T-helper 1 cell treated with Interleukin-12 subunit alpha and Interleukin-12 subunit beta and Interleukin-4 antibody, amounts not matched to agents 30 μg/mL and 1 μg/mL, for 36 hours (primary cell): ENCODE measurements around the gene CASP8AP2.
"Not testable (repeated sequence)": the region's sequence is repeated elsewhere in the genome, so short reads cannot be mapped to it uniquely, and the experiment has no call there.

ENCODE experiments used
- H3K27ac Mint-ChIP-seq: one replicate; pipeline ENCODE4 v1.8.0; 2021; ENCODE audit warnings: mild to moderate bottlenecking, mixed read lengths
- H3K27me3 Mint-ChIP-seq: one replicate; pipeline ENCODE4 v1.8.0; 2021; ENCODE audit warnings: low read depth, mixed read lengths
- H3K36me3 Mint-ChIP-seq: one replicate; pipeline ENCODE4 v1.8.0; 2021; ENCODE audit warnings: low read depth, mixed read lengths
- H3K4me1 Mint-ChIP-seq: one replicate; pipeline ENCODE4 v1.8.0; 2021; ENCODE audit warnings: low read depth, mixed read lengths
- H3K4me3 Mint-ChIP-seq: one replicate; pipeline ENCODE4 v1.8.0; 2021; ENCODE audit warnings: mild to moderate bottlenecking, moderate library complexity, mixed read lengths
- H3K9me3 Mint-ChIP-seq: one replicate; pipeline ENCODE4 v1.8.0; 2021; ENCODE audit warnings: mixed read lengths

CASP8AP2 gene

GRCh38 chr6:89829472-89830169, at the start of gene CASP8AP2:
TSS of gene CASP8AP2 (plus strand) at chr6:89829880.
- no peaks in the 10 kb centered on the region for H3K9me3 Mint-ChIP-seq
- no peaks in the 10 kb centered on the region for H3K27me3 Mint-ChIP-seq
- peak within 1 kb of the TSS; percentile 94 for H3K27ac Mint-ChIP-seq
- peaks cover 23% of the 10 kb centered on the region for H3K36me3 Mint-ChIP-seq
- peak within 1 kb of the TSS; percentile 97 for H3K4me3 Mint-ChIP-seq
- peaks cover 23% of the 10 kb centered on the region for H3K4me1 Mint-ChIP-seq

- Mint-ChIP-seq H3K27me3 (no peaks in the 10 kb centered on the region), H3K4me3 (no peak overlapping the region), H3K4me1 (no peaks in the 10 kb centered on the region), H3K27ac (no peak overlapping the region), H3K9me3 (peaks cover 5% of the 10 kb centered on the region), H3K36me3 (peaks cover 45% of the 10 kb centered on the region)
These were observed 48.3 kb upstream of the CASP8AP2 start for GRCh38 chr6:89781070-89782034.

- Mint-ChIP-seq H3K36me3 (peaks cover 48% of the 10 kb centered on the region), H3K27me3 (no peaks in the 10 kb centered on the region), H3K4me1 (no peaks in the 10 kb centered on the region), H3K4me3 (no peak overlapping the region), H3K9me3 (peaks cover 5% of the 10 kb centered on the region), H3K27ac (no peak overlapping the region)
These were observed 47.5 kb upstream of the CASP8AP2 start for GRCh38 chr6:89782222-89782621.

- not testable (repeated sequence) for H3K27me3 Mint-ChIP-seq, H3K27ac Mint-ChIP-seq, H3K4me1 Mint-ChIP-seq, H3K9me3 Mint-ChIP-seq, H3K4me3 Mint-ChIP-seq
- peaks cover 47% of the 10 kb centered on the region for H3K36me3 Mint-ChIP-seq
These were observed 46.4 kb upstream of the CASP8AP2 start for GRCh38 chr6:89783293-89783692.

GRCh38 chr6:89784838-89785237, 44.8 kb upstream of the CASP8AP2 start:
- peaks cover 5% of the 10 kb centered on the region for H3K9me3 Mint-ChIP-seq
- H3K36me3 Mint-ChIP-seq = peaks cover 47% of the 10 kb centered on the region

GRCh38 chr6:89786970-89787369, 42.7 kb upstream of the CASP8AP2 start:
- peaks cover 5% of the 10 kb centered on the region for H3K9me3 Mint-ChIP-seq
- no peaks in the 10 kb centered on the region for H3K27me3 Mint-ChIP-seq
- H3K27ac Mint-ChIP-seq = no peak overlapping the region
- H3K36me3 Mint-ChIP-seq = peaks cover 41% of the 10 kb centered on the region
- peaks cover 5% of the 10 kb centered on the region for H3K4me1 Mint-ChIP-seq
- no peak overlapping the region for H3K4me3 Mint-ChIP-seq

More at GRCh38 chr6:89784838-89785237, 44.8 kb upstream of the CASP8AP2 start:
- Mint-ChIP-seq H3K4me1 (peaks cover 3% of the 10 kb centered on the region), H3K27me3 (no peaks in the 10 kb centered on the region), H3K4me3 (no peak overlapping the region), H3K27ac (no peak overlapping the region)

- Mint-ChIP-seq H3K4me1 (peaks cover 7% of the 10 kb centered on the region), H3K36me3 (peaks cover 43% of the 10 kb centered on the region), H3K9me3 (peaks cover 5% of the 10 kb centered on the region), H3K4me3 (no peak overlapping the region), H3K27ac (no peak overlapping the region), H3K27me3 (no peaks in the 10 kb centered on the region)
These were observed 41.9 kb upstream of the CASP8AP2 start for GRCh38 chr6:89787660-89788328.

- Mint-ChIP-seq H3K4me3 (no peak overlapping the region), H3K4me1 (peaks cover 27% of the 10 kb centered on the region), H3K27ac (no peak overlapping the region), H3K27me3 (no peaks in the 10 kb centered on the region), H3K36me3 (peaks cover 41% of the 10 kb centered on the region), H3K9me3 (no peaks in the 10 kb centered on the region)
These were observed 39.7 kb upstream of the CASP8AP2 start for GRCh38 chr6:89789980-89790379.

GRCh38 chr6:89790403-89790802, 39.3 kb upstream of the CASP8AP2 start:
- peaks cover 30% of the 10 kb centered on the region for H3K4me1 Mint-ChIP-seq
- no peak overlapping the region for H3K4me3 Mint-ChIP-seq
- H3K27ac Mint-ChIP-seq = no peak overlapping the region
- no peaks in the 10 kb centered on the region for H3K27me3 Mint-ChIP-seq
- H3K36me3 Mint-ChIP-seq = peaks cover 40% of the 10 kb centered on the region
- H3K9me3 Mint-ChIP-seq = no peaks in the 10 kb centered on the region

GRCh38 chr6:89792881-89793280, 36.8 kb upstream of the CASP8AP2 start:
- Mint-ChIP-seq H3K27ac (peak overlapping the region; percentile 79), H3K4me1 (peaks cover 33% of the 10 kb centered on the region), H3K36me3 (peaks cover 36% of the 10 kb centered on the region), H3K27me3 (no peaks in the 10 kb centered on the region), H3K9me3 (no peaks in the 10 kb centered on the region), H3K4me3 (peak overlapping the region; percentile 47)

GRCh38 chr6:89793586-89793985, 36.1 kb upstream of the CASP8AP2 start:
- Mint-ChIP-seq H3K9me3 (no peaks in the 10 kb centered on the region), H3K36me3 (peaks cover 36% of the 10 kb centered on the region), H3K4me1 (peaks cover 33% of the 10 kb centered on the region), H3K27ac (peak overlapping the region; percentile 79), H3K27me3 (no peaks in the 10 kb centered on the region), H3K4me3 (no peak overlapping the region)

GRCh38 chr6:89794324-89794723, 35.4 kb upstream of the CASP8AP2 start:
- Mint-ChIP-seq H3K4me1 (peaks cover 31% of the 10 kb centered on the region), H3K4me3 (peak overlapping the region; percentile 42), H3K27me3 (no peaks in the 10 kb centered on the region), H3K9me3 (no peaks in the 10 kb centered on the region), H3K36me3 (peaks cover 35% of the 10 kb centered on the region), H3K27ac (peak overlapping the region; percentile 57)

- Mint-ChIP-seq H3K27ac (no peak overlapping the region), H3K4me3 (no peak overlapping the region)
These were observed 32.4 kb upstream of the CASP8AP2 start for GRCh38 chr6:89797317-89797716.

GRCh38 chr6:89799096-89799495, 30.6 kb upstream of the CASP8AP2 start:
- Mint-ChIP-seq H3K27me3 (no peaks in the 10 kb centered on the region), H3K36me3 (peaks cover 21% of the 10 kb centered on the region), H3K27ac (no peak overlapping the region), H3K9me3 (no peaks in the 10 kb centered on the region), H3K4me3 (no peak overlapping the region), H3K4me1 (peaks cover 18% of the 10 kb centered on the region)

More at GRCh38 chr6:89797317-89797716, 32.4 kb upstream of the CASP8AP2 start:
- Mint-ChIP-seq H3K9me3 (no peaks in the 10 kb centered on the region), H3K4me1 (peaks cover 31% of the 10 kb centered on the region), H3K27me3 (no peaks in the 10 kb centered on the region), H3K36me3 (peaks cover 29% of the 10 kb centered on the region)
